ENCODE data around the gene TBATA.

TBATA gene

DNA sequence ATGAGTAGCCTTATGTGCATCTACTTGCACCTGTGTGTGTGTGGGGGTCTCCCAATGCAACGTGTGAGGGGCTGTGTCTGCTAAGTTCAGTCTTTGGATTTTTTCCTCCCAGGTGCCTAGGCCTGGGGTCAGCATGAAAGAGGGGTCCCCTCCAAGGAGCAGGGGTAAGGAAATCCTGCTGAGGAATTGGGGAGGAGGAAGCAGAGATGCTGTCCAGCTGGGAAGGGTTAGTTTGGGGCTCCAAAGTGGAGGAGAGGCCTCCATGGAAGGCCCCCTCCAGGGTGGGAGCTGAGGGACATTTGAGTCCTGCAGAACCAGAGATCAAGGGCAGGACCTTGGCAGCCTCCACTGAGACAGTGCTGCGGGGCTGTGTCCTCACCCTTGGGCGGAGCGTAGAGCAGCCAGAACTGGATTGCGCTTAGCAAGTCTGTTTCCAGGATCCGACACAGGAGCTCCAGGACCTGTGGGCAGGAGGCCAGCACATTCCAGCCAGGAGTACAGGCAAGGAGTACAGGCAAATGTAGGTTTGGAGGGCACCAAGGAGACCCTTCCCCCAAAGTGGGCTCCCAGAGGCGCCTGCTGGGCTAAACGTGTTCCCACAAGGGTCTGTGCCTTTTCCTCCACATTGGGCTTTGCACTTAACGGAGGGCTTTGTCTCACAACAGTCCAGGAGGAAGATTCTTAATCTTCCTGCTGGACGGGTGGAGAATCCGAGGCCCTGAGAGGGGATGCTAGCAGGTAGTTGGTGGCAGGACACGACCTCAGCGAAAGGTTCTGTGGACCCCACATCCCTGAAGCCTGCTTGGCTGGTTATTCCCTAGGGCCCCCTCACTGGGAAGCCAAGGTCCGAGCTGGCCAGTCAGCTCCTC, 10.1 kb downstream of the TBATA start:
- Histone ChIP-seq H3K23ac (ENCODE audit: low read length in 2 of 2) (no peak overlapping the region), H3K27me3 (ENCODE audit: control insufficient read depth in 1 of 2, insufficient read depth in 1 of 2, low read length in 2 of 2) (peaks cover 10 to 29% of the 10 kb centered on the region in 2 experiments), H2BK15ac (ENCODE audit: low read depth, poor library complexity, severe bottlenecking) (no peak overlapping the region), H3K36me3 (ENCODE audit: control insufficient read depth in 1 of 2, insufficient read depth in 2 of 2, low read depth in 1 of 2, low read length in 2 of 2) (no peaks in the 10 kb centered on the region), H3K9me3 (ENCODE audit: control insufficient read depth, low read length) (no peaks in the 10 kb centered on the region), H3K18ac (ENCODE audit: low read depth in 1 of 2, low read length in 2 of 2) (no peak overlapping the region), H2BK12ac (ENCODE audit: low read length in 2 of 2) (no peak overlapping the region), H3K9ac (ENCODE audit: low read length) (no peak overlapping the region), H4K8ac (ENCODE audit: low read length) (no peak overlapping the region), H4K91ac (ENCODE audit: low read length) (no peak overlapping the region), H3K4ac (ENCODE audit: low read depth in 1 of 2, low read length in 2 of 2) (no peak overlapping the region), H3K79me1 (replicated peaks; ENCODE audit: low read length, poor library complexity, severe bottlenecking) (no peaks in the 10 kb centered on the region), H3K4me2 (ENCODE audit: low read length, poor library complexity, severe bottlenecking) (no peak overlapping the region), H3K27ac (ENCODE audit: low read length, poor library complexity, severe bottlenecking) (no peak overlapping the region), H2AFZ (ENCODE audit: low read depth, low read length) (no peak overlapping the region), H3K4me1 (ENCODE audit: control insufficient read depth, insufficient read depth, low read depth, low read length) (peaks cover 7% of the 10 kb centered on the region), H2BK5ac (ENCODE audit: low read depth, low read length, poor library complexity, severe bottlenecking) (no peak overlapping the region), H3K14ac (ENCODE audit: low read length in 2 of 2) (peak overlapping the region in 1 of 2 experiments; percentile 49), H2BK120ac (ENCODE audit: low read depth, low read length) (no peak overlapping the region), H3K4me3 (ENCODE audit: insufficient read depth in 1 of 2, low read depth in 1 of 2, low read length in 2 of 2) (no peak overlapping the region), H2AK5ac (ENCODE audit: low read length, severe bottlenecking) (no peak overlapping the region)
- 81% methylated on average over 13 of the region's 14 CpGs for WGBS
- DNase-seq: no peak

DNA sequence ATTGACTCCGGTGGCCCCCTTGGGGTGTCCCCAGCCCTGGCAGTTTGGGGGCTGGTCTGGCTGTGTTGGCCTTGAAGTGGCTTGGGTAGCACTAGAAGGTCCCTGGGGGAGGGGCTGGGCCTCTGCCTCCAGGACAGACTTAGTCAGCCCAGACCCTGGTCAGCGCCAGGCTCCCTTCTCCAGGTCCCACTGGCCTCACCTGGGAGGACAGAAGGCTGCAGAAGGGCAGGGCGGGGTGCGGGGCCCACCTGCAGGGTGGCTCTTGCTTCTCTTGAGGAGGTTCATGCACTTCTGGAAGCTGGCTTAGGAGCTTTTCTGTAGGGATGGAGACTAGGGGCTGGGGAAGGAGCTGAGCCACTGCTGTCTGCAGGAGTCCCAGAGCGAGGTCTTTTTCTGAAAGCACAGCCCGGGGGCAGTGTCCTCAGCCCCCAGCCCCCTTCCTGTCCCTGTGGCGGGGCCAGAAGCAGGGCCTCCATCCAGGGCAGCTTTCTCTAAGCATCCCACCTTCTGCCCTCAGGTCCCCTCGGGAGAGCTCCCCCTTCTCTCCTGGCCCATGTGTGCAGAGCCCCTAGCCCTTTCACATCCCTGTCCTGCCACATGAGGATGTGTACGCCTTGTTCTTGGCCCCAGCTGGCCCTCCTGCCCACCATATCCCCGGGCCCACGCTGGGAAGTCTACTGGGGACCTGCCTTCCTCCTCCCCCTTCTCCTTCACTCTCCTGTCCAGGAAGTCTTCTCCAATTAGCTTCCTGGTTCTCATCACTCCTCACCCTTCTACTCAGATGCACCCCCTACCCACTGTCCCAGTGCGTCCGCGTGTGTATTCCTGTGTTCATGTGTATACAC, 11.0 kb downstream of the TBATA start:
- Histone ChIP-seq H3K4me1 (ENCODE audit: control insufficient read depth, insufficient read depth, low read depth, low read length) (peaks cover 7% of the 10 kb centered on the region), H3K36me3 (ENCODE audit: control insufficient read depth in 1 of 2, insufficient read depth in 2 of 2, low read depth in 1 of 2, low read length in 2 of 2) (no peaks in the 10 kb centered on the region), H3K4ac (ENCODE audit: low read depth in 1 of 2, low read length in 2 of 2) (no peak overlapping the region), H3K23ac (ENCODE audit: low read length in 2 of 2) (no peak overlapping the region), H3K27me3 (ENCODE audit: control insufficient read depth in 1 of 2, insufficient read depth in 1 of 2, low read length in 2 of 2) (peaks cover 10 to 31% of the 10 kb centered on the region in 2 experiments), H4K91ac (ENCODE audit: low read length) (no peak overlapping the region), H3K9me3 (ENCODE audit: control insufficient read depth, low read length) (no peaks in the 10 kb centered on the region), H2BK5ac (ENCODE audit: low read depth, low read length, poor library complexity, severe bottlenecking) (no peak overlapping the region), H3K4me3 (ENCODE audit: insufficient read depth in 1 of 2, low read depth in 1 of 2, low read length in 2 of 2) (no peak overlapping the region), H2AK5ac (ENCODE audit: low read length, severe bottlenecking) (no peak overlapping the region), H3K18ac (ENCODE audit: low read depth in 1 of 2, low read length in 2 of 2) (no peak overlapping the region), H3K14ac (ENCODE audit: low read length in 2 of 2) (peak overlapping the region in 1 of 2 experiments; percentile 49), H2AFZ (ENCODE audit: low read depth, low read length) (no peak overlapping the region), H3K4me2 (ENCODE audit: low read length, poor library complexity, severe bottlenecking) (no peak overlapping the region), H2BK120ac (ENCODE audit: low read depth, low read length) (no peak overlapping the region), H3K9ac (ENCODE audit: low read length) (no peak overlapping the region), H2BK12ac (ENCODE audit: low read length in 2 of 2) (no peak overlapping the region), H3K79me1 (replicated peaks; ENCODE audit: low read length, poor library complexity, severe bottlenecking) (no peaks in the 10 kb centered on the region), H4K8ac (ENCODE audit: low read length) (no peak overlapping the region), H3K27ac (ENCODE audit: low read length, poor library complexity, severe bottlenecking) (no peak overlapping the region), H2BK15ac (ENCODE audit: low read depth, poor library complexity, severe bottlenecking) (no peak overlapping the region)
- DNase-seq: no peak
- WGBS: 89% methylated on average over 14 of the region's 14 CpGs

DNA sequence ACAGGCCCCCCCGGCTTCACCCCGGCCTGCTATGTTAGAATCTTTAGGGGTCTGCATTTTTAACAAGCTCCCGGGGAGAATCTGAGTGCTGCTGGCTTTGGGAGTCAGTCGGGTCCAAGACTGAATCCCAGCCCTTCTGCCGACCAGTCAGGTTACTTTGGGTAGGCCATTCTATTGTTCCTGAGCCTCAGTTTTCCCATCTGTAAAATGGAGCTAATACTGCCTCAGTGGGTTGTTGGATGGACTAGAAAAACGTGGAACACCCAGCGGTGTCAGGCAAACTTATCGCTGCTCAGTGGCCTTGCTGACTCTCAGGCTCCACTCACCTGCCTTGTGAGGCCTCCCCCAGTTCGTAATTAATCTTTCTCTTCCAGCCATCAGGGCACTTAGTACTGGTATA, 11.7 kb downstream of the TBATA start:
- Histone ChIP-seq H3K4me3 (ENCODE audit: insufficient read depth in 1 of 2, low read depth in 1 of 2, low read length in 2 of 2) (no peak overlapping the region), H3K9ac (ENCODE audit: low read length) (no peak overlapping the region), H2BK5ac (ENCODE audit: low read depth, low read length, poor library complexity, severe bottlenecking) (no peak overlapping the region), H2BK12ac (ENCODE audit: low read length in 2 of 2) (no peak overlapping the region), H2BK120ac (ENCODE audit: low read depth, low read length) (no peak overlapping the region), H2AFZ (ENCODE audit: low read depth, low read length) (no peak overlapping the region), H3K9me3 (ENCODE audit: control insufficient read depth, low read length) (no peaks in the 10 kb centered on the region), H3K23ac (ENCODE audit: low read length in 2 of 2) (no peak overlapping the region), H4K91ac (ENCODE audit: low read length) (no peak overlapping the region), H3K4me1 (ENCODE audit: control insufficient read depth, insufficient read depth, low read depth, low read length) (peaks cover 7% of the 10 kb centered on the region), H3K79me1 (replicated peaks; ENCODE audit: low read length, poor library complexity, severe bottlenecking) (no peaks in the 10 kb centered on the region), H3K14ac (ENCODE audit: low read length in 2 of 2) (no peak overlapping the region), H3K4ac (ENCODE audit: low read depth in 1 of 2, low read length in 2 of 2) (no peak overlapping the region), H3K18ac (ENCODE audit: low read depth in 1 of 2, low read length in 2 of 2) (no peak overlapping the region), H2AK5ac (ENCODE audit: low read length, severe bottlenecking) (no peak overlapping the region), H3K27me3 (ENCODE audit: control insufficient read depth in 1 of 2, insufficient read depth in 1 of 2, low read length in 2 of 2) (peaks cover 10 to 34% of the 10 kb centered on the region in 2 experiments), H2BK15ac (ENCODE audit: low read depth, poor library complexity, severe bottlenecking) (no peak overlapping the region), H4K8ac (ENCODE audit: low read length) (no peak overlapping the region), H3K27ac (ENCODE audit: low read length, poor library complexity, severe bottlenecking) (no peak overlapping the region), H3K36me3 (ENCODE audit: control insufficient read depth in 1 of 2, insufficient read depth in 2 of 2, low read depth in 1 of 2, low read length in 2 of 2) (no peaks in the 10 kb centered on the region), H3K4me2 (ENCODE audit: low read length, poor library complexity, severe bottlenecking) (no peak overlapping the region)
- 83% methylated on average over 9 of the region's 9 CpGs for WGBS
- no peak for DNase-seq

DNA sequence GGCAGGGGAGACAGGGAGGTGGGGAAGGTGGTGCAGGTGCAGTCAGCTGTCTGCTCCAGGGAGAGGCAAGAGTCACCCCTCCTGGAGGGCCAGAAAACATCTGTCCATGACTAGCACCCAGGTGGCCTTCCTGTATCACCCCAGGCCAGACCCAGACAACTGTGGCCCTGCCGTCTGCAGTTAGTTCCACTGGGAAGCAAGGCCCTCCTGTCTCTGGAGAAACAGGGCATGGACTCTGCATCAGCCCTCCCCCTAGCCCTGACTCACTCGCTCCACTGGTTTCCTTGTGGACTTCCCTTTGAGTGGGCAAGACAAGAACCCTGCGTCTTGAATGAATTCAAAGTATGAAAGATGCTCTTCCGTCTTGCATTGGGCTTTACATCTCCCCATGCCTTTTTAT, 12.6 kb downstream of the TBATA start:
- Histone ChIP-seq H3K23ac (ENCODE audit: low read length in 2 of 2) (no peak overlapping the region), H2BK12ac (ENCODE audit: low read length in 2 of 2) (no peak overlapping the region), H4K91ac (ENCODE audit: low read length) (no peak overlapping the region), H2AFZ (ENCODE audit: low read depth, low read length) (no peak overlapping the region), H2BK5ac (ENCODE audit: low read depth, low read length, poor library complexity, severe bottlenecking) (no peak overlapping the region), H3K4me3 (ENCODE audit: insufficient read depth in 1 of 2, low read depth in 1 of 2, low read length in 2 of 2) (no peak overlapping the region), H3K36me3 (ENCODE audit: control insufficient read depth in 1 of 2, insufficient read depth in 2 of 2, low read depth in 1 of 2, low read length in 2 of 2) (no peaks in the 10 kb centered on the region), H2AK5ac (ENCODE audit: low read length, severe bottlenecking) (no peak overlapping the region), H3K27ac (ENCODE audit: low read length, poor library complexity, severe bottlenecking) (no peak overlapping the region), H3K27me3 (ENCODE audit: control insufficient read depth in 1 of 2, insufficient read depth in 1 of 2, low read length in 2 of 2) (peaks cover 10 to 34% of the 10 kb centered on the region in 2 experiments), H3K4ac (ENCODE audit: low read depth in 1 of 2, low read length in 2 of 2) (no peak overlapping the region), H3K18ac (ENCODE audit: low read depth in 1 of 2, low read length in 2 of 2) (no peak overlapping the region), H2BK120ac (ENCODE audit: low read depth, low read length) (no peak overlapping the region), H4K8ac (ENCODE audit: low read length) (no peak overlapping the region), H3K14ac (ENCODE audit: low read length in 2 of 2) (no peak overlapping the region), H3K9ac (ENCODE audit: low read length) (no peak overlapping the region), H3K79me1 (replicated peaks; ENCODE audit: low read length, poor library complexity, severe bottlenecking) (no peaks in the 10 kb centered on the region), H3K4me2 (ENCODE audit: low read length, poor library complexity, severe bottlenecking) (no peak overlapping the region), H3K9me3 (ENCODE audit: control insufficient read depth, low read length) (no peaks in the 10 kb centered on the region), H3K4me1 (ENCODE audit: control insufficient read depth, insufficient read depth, low read depth, low read length) (peaks cover 7% of the 10 kb centered on the region), H2BK15ac (ENCODE audit: low read depth, poor library complexity, severe bottlenecking) (no peak overlapping the region)
- no peak for DNase-seq
- 87% methylated on average over 4 of the region's 4 CpGs for WGBS

Measured in mesenchymal stem cell (in vitro differentiated cells and primary cell).